ENCODE measurements around the gene PITX2. TPM values are rescaled to one million over a fixed set of nuclear protein-coding genes. Genes with fewer than 3 reads are reported as not detected.

PITX2 gene
- total RNA-seq, 2 experiments from 2014 or later, result 0.13 TPM; not detected in 1

- H3K4me1 Mint-ChIP-seq, result no peaks in the 10 kb centered on the region
- ChIA-PET POLR2A (no interaction called here), CTCF (no interaction called here)
- no peak overlapping the region for H3K4me3 Mint-ChIP-seq
- H3K36me3 Mint-ChIP-seq (ENCODE audit: low read depth), result peaks cover 14% of the 10 kb centered on the region
- H3K27ac Mint-ChIP-seq, result no peak overlapping the region
- H3K9me3 Mint-ChIP-seq, result no peaks in the 10 kb centered on the region
- no peak for DNase-seq
- H3K27me3 Mint-ChIP-seq, result peaks cover 71% of the 10 kb centered on the region
These were observed 18.3 kb upstream of the PITX2 start for GRCh38 chr4:110641218-110641617.

GRCh38 chr4:110640576-110640975, 17.7 kb upstream of the PITX2 start:
- DNase-seq, result no peak
- Mint-ChIP-seq H3K4me1 (no peaks in the 10 kb centered on the region), H3K27me3 (peaks cover 69% of the 10 kb centered on the region), H3K4me3 (no peak overlapping the region), H3K36me3 (ENCODE audit: low read depth) (peaks cover 16% of the 10 kb centered on the region), H3K27ac (no peak overlapping the region), H3K9me3 (no peaks in the 10 kb centered on the region)
- POLR2A ChIA-PET, result no interaction called here
- CTCF ChIA-PET, result no interaction called here

GRCh38 chr4:110639207-110640090, 16.6 kb upstream of the PITX2 start:
- H3K36me3 Mint-ChIP-seq (ENCODE audit: low read depth), result peaks cover 16% of the 10 kb centered on the region
- CTCF ChIA-PET, result no interaction called here

GRCh38 chr4:110638089-110638746, 15.3 kb upstream of the PITX2 start:
- Mint-ChIP-seq H3K9me3 (no peaks in the 10 kb centered on the region), H3K27ac (no peak overlapping the region), H3K36me3 (ENCODE audit: low read depth) (peaks cover 21% of the 10 kb centered on the region), H3K4me3 (no peak overlapping the region), H3K27me3 (peaks cover 80% of the 10 kb centered on the region), H3K4me1 (no peaks in the 10 kb centered on the region)
- ChIA-PET POLR2A (no interaction called here), CTCF (no interaction called here)
- no peak for DNase-seq

More at GRCh38 chr4:110639207-110640090, 16.6 kb upstream of the PITX2 start:
- Mint-ChIP-seq H3K9me3 (no peaks in the 10 kb centered on the region), H3K4me1 (no peaks in the 10 kb centered on the region), H3K4me3 (no peak overlapping the region), H3K27me3 (peaks cover 76% of the 10 kb centered on the region), H3K27ac (no peak overlapping the region)
- POLR2A ChIA-PET, result no interaction called here
- no peak for DNase-seq

- ChIA-PET POLR2A (no interaction called here), CTCF (no interaction called here)
- DNase-seq, result no peak
- no peaks in the 10 kb centered on the region for H3K4me1 Mint-ChIP-seq
- H3K36me3 Mint-ChIP-seq (ENCODE audit: low read depth), result peaks cover 24% of the 10 kb centered on the region
- peaks cover 84% of the 10 kb centered on the region for H3K27me3 Mint-ChIP-seq
- H3K9me3 Mint-ChIP-seq, result no peaks in the 10 kb centered on the region
- H3K27ac Mint-ChIP-seq, result no peak overlapping the region
- H3K4me3 Mint-ChIP-seq, result no peak overlapping the region
These were observed 14.7 kb upstream of the PITX2 start for GRCh38 chr4:110637408-110638088.

- H3K27me3 Mint-ChIP-seq, result peaks cover 85% of the 10 kb centered on the region
- H3K27ac Mint-ChIP-seq, result no peak overlapping the region
- no peaks in the 10 kb centered on the region for H3K9me3 Mint-ChIP-seq
- H3K4me1 Mint-ChIP-seq, result peaks cover 5% of the 10 kb centered on the region
- ChIA-PET CTCF (no interaction called here), POLR2A (no interaction called here)
- no peak for DNase-seq
- H3K4me3 Mint-ChIP-seq, result no peak overlapping the region
- peaks cover 26% of the 10 kb centered on the region for H3K36me3 Mint-ChIP-seq (ENCODE audit: low read depth)
These were observed 14.0 kb upstream of the PITX2 start for GRCh38 chr4:110636680-110637407.

GRCh38 chr4:110636171-110636679, 13.3 kb upstream of the PITX2 start:
- ChIA-PET CTCF (no interaction called here), POLR2A (no interaction called here)
- peaks cover 8% of the 10 kb centered on the region for H3K4me1 Mint-ChIP-seq
- H3K27ac Mint-ChIP-seq, result no peak overlapping the region
- H3K27me3 Mint-ChIP-seq, result peaks cover 84% of the 10 kb centered on the region
- no peaks in the 10 kb centered on the region for H3K9me3 Mint-ChIP-seq
- no peak for DNase-seq
- H3K4me3 Mint-ChIP-seq, result no peak overlapping the region
- peaks cover 27% of the 10 kb centered on the region for H3K36me3 Mint-ChIP-seq (ENCODE audit: low read depth)

- POLR2A ChIA-PET, result no interaction called here
- Mint-ChIP-seq H3K4me3 (no peak overlapping the region), H3K27ac (no peak overlapping the region), H3K9me3 (no peaks in the 10 kb centered on the region), H3K36me3 (ENCODE audit: low read depth) (peaks cover 31% of the 10 kb centered on the region), H3K4me1 (peaks cover 8% of the 10 kb centered on the region), H3K27me3 (peaks cover 84% of the 10 kb centered on the region)
- CTCF ChIA-PET, result no interaction called here
- DNase-seq, result no peak
These were observed 12.4 kb upstream of the PITX2 start for GRCh38 chr4:110635163-110635865.

- Mint-ChIP-seq H3K4me1 (peaks cover 8% of the 10 kb centered on the region), H3K36me3 (ENCODE audit: low read depth) (peaks cover 27% of the 10 kb centered on the region), H3K9me3 (no peaks in the 10 kb centered on the region), H3K27me3 (peaks cover 82% of the 10 kb centered on the region), H3K4me3 (no peak overlapping the region), H3K27ac (no peak overlapping the region)
- ChIA-PET CTCF (no interaction called here), POLR2A (no interaction called here)
- DNase-seq, result no peak
These were observed 11.7 kb upstream of the PITX2 start for GRCh38 chr4:110634350-110635162.

GRCh38 chr4:110633358-110634341, 10.8 kb upstream of the PITX2 start:
- Mint-ChIP-seq H3K9me3 (no peaks in the 10 kb centered on the region), H3K4me3 (no peak overlapping the region), H3K36me3 (ENCODE audit: low read depth) (peaks cover 29% of the 10 kb centered on the region), H3K27ac (no peak overlapping the region), H3K27me3 (peaks cover 82% of the 10 kb centered on the region), H3K4me1 (peaks cover 8% of the 10 kb centered on the region)
- ChIA-PET CTCF (no interaction called here), POLR2A (interaction anchor here (1.0 kb wide), 1 partner anchor 12 kb away, joined by 3 read pairs; no protein-coding TSS in a partner anchor)
- DNase-seq, result no peak

Measured in activated CD4-positive, alpha-beta memory T cell treated with anti-CD3 and anti-CD28 coated beads, Interleukin-2, amount 10 ng/mL, durations not matched to agents 7 days and 5 days (primary cell).